ENCODE results near the gene KCTD20. TPM values are rescaled to one million over a fixed set of nuclear protein-coding genes. Genes with fewer than 3 reads are reported as not detected.
"Not testable (repeated sequence)": the region's sequence is repeated elsewhere in the genome, so short reads cannot be mapped to it uniquely, and the experiment has no call there.

The KCTD20 gene
- total RNA-seq, 2 experiments from 2014 or later: 30.5 to 32.8 TPM

- Mint-ChIP-seq H3K4me3 (no peak overlapping the region), H3K4me1 (ENCODE audit: low read depth) (peaks cover 15% of the 10 kb centered on the region), H3K36me3 (ENCODE audit: low read depth) (no peaks in the 10 kb centered on the region), H3K9me3 (no peaks in the 10 kb centered on the region), H3K27me3 (ENCODE audit: low read depth) (no peaks in the 10 kb centered on the region), H3K27ac (no peak overlapping the region)
- CTCF ChIA-PET: no interaction called here
- no peak for DNase-seq
- intact Hi-C loops (cut with micrococcal nuclease): no loop called here
Measured at GRCh38 chr6:36426622-36427021, 16.2 kb upstream of the KCTD20 start.

- intact Hi-C loops (cut with micrococcal nuclease): no loop called here
- Mint-ChIP-seq H3K27ac (no peak overlapping the region), H3K27me3 (ENCODE audit: low read depth) (no peaks in the 10 kb centered on the region)
Measured at GRCh38 chr6:36428911-36429310, 13.9 kb upstream of the KCTD20 start.

GRCh38 chr6:36430351-36430750 lies 12.4 kb upstream of the KCTD20 start:
- Mint-ChIP-seq H3K36me3 (ENCODE audit: low read depth) (no peaks in the 10 kb centered on the region), H3K27ac (no peak overlapping the region), H3K27me3 (ENCODE audit: low read depth) (no peaks in the 10 kb centered on the region), H3K9me3 (no peaks in the 10 kb centered on the region), H3K4me1 (ENCODE audit: low read depth) (peaks cover 4% of the 10 kb centered on the region), H3K4me3 (no peak overlapping the region)
- DNase-seq: no peak
- CTCF ChIA-PET: interaction anchor here (0.8 kb wide), 1 partner anchor 11 kb away, joined by 3 read pairs; no protein-coding TSS in a partner anchor
- intact Hi-C loops (cut with micrococcal nuclease): no loop called here

More at GRCh38 chr6:36428911-36429310, 13.9 kb upstream of the KCTD20 start:
- no peak for DNase-seq
- H3K4me1 Mint-ChIP-seq (ENCODE audit: low read depth): peaks cover 7% of the 10 kb centered on the region
- H3K36me3 Mint-ChIP-seq (ENCODE audit: low read depth): no peaks in the 10 kb centered on the region
- CTCF ChIA-PET: no interaction called here
- no peak overlapping the region for H3K4me3 Mint-ChIP-seq
- no peaks in the 10 kb centered on the region for H3K9me3 Mint-ChIP-seq

GRCh38 chr6:36431197-36431596 lies 11.6 kb upstream of the KCTD20 start:
- DNase-seq: no peak
- no peak overlapping the region for H3K4me3 Mint-ChIP-seq
- H3K4me1 Mint-ChIP-seq (ENCODE audit: low read depth): peaks cover 5% of the 10 kb centered on the region
- H3K27ac Mint-ChIP-seq: no peak overlapping the region
- no peaks in the 10 kb centered on the region for H3K27me3 Mint-ChIP-seq (ENCODE audit: low read depth)
- intact Hi-C loops (cut with micrococcal nuclease): no loop called here
- no peaks in the 10 kb centered on the region for H3K36me3 Mint-ChIP-seq (ENCODE audit: low read depth)
- no peaks in the 10 kb centered on the region for H3K9me3 Mint-ChIP-seq
- CTCF ChIA-PET: no interaction called here

- H3K4me3 Mint-ChIP-seq: no peak overlapping the region
- CTCF ChIA-PET: no interaction called here
- H3K27me3 Mint-ChIP-seq (ENCODE audit: low read depth): no peaks in the 10 kb centered on the region
- H3K4me1 Mint-ChIP-seq (ENCODE audit: low read depth): peaks cover 7% of the 10 kb centered on the region
- H3K27ac Mint-ChIP-seq: no peak overlapping the region
- intact Hi-C loops (cut with micrococcal nuclease): no loop called here
- no peaks in the 10 kb centered on the region for H3K36me3 Mint-ChIP-seq (ENCODE audit: low read depth)
- no peak for DNase-seq
- no peaks in the 10 kb centered on the region for H3K9me3 Mint-ChIP-seq
Measured at GRCh38 chr6:36432151-36432671, 10.6 kb upstream of the KCTD20 start.

GRCh38 chr6:36436466-36436865 lies 6.3 kb upstream of the KCTD20 start:
- CTCF ChIA-PET: no interaction called here
- no peaks in the 10 kb centered on the region for H3K27me3 Mint-ChIP-seq (ENCODE audit: low read depth)
- H3K36me3 Mint-ChIP-seq (ENCODE audit: low read depth): no peaks in the 10 kb centered on the region
- intact Hi-C loops (cut with micrococcal nuclease): no loop called here
- peaks cover 16% of the 10 kb centered on the region for H3K4me1 Mint-ChIP-seq (ENCODE audit: low read depth)
- no peaks in the 10 kb centered on the region for H3K9me3 Mint-ChIP-seq
- no peak overlapping the region for H3K4me3 Mint-ChIP-seq
- H3K27ac Mint-ChIP-seq: no peak overlapping the region
- no peak for DNase-seq

- Mint-ChIP-seq H3K4me3 (peak overlapping the region; percentile 57), H3K27ac (peak overlapping the region; percentile 98), H3K36me3 (ENCODE audit: low read depth) (peaks cover 5% of the 10 kb centered on the region), H3K9me3 (no peaks in the 10 kb centered on the region), H3K4me1 (ENCODE audit: low read depth) (peaks cover 38% of the 10 kb centered on the region), H3K27me3 (ENCODE audit: low read depth) (no peaks in the 10 kb centered on the region)
- intact Hi-C loops (cut with micrococcal nuclease): loop anchor here (1.0 to 5.0 kb wide), 7 partner anchors 18 to 724 kb away; partner anchors contain the start of genes MAPK13 and MAPK14
- peak; percentile 96 for DNase-seq
- CTCF ChIA-PET: interaction anchor here (0.9 to 1.1 kb wide), 2 partner anchors 9 to 12 kb away, joined by 3 to 6 read pairs; no protein-coding TSS in a partner anchor
Measured at GRCh38 chr6:36441307-36441894, 1.4 kb upstream of the KCTD20 start.

- peak overlapping the region; percentile 98 for H3K27ac Mint-ChIP-seq
- CTCF ChIA-PET: interaction anchor here (1.1 kb wide), 1 partner anchor 9 kb away, joined by 6 read pairs; no protein-coding TSS in a partner anchor
- peaks cover 5% of the 10 kb centered on the region for H3K36me3 Mint-ChIP-seq (ENCODE audit: low read depth)
- DNase-seq: no peak
- H3K4me1 Mint-ChIP-seq (ENCODE audit: low read depth): peaks cover 41% of the 10 kb centered on the region
- H3K9me3 Mint-ChIP-seq: no peaks in the 10 kb centered on the region
- intact Hi-C loops (cut with micrococcal nuclease): loop anchor here (1.0 to 5.0 kb wide), 5 partner anchors 105 to 725 kb away; partner anchors contain the start of genes MAPK13, MAPK14, SRSF3 and STK38
- H3K4me3 Mint-ChIP-seq: peak overlapping the region; percentile 87
- H3K27me3 Mint-ChIP-seq (ENCODE audit: low read depth): no peaks in the 10 kb centered on the region
Measured at GRCh38 chr6:36442103-36442670, 613 bp upstream of the KCTD20 start.

- CTCF ChIA-PET: interaction anchor here (0.7 to 1.5 kb wide), 2 partner anchors 20 to 149 kb away, joined by 3 read pairs; no protein-coding TSS in a partner anchor
- peak; percentile 40 for DNase-seq
- Mint-ChIP-seq H3K27me3 (ENCODE audit: low read depth) (no peaks in the 10 kb centered on the region), H3K4me3 (peak overlapping the region; percentile 87), H3K9me3 (peaks cover 2% of the 10 kb centered on the region), H3K36me3 (ENCODE audit: low read depth) (peaks cover 11% of the 10 kb centered on the region), H3K4me1 (ENCODE audit: low read depth) (peaks cover 41% of the 10 kb centered on the region), H3K27ac (peak overlapping the region; percentile 87)
- intact Hi-C loops (cut with micrococcal nuclease): loop anchor here (2.0 to 5.0 kb wide), 4 partner anchors 103 to 726 kb away; partner anchors contain the start of genes MAPK13, MAPK14 and STK38
Measured at GRCh38 chr6:36443471-36444428, 950 bp downstream of the KCTD20 start.

GRCh38 chr6:36444470-36444869 lies 1.7 kb downstream of the KCTD20 start:
- Mint-ChIP-seq H3K27me3 (ENCODE audit: low read depth) (no peaks in the 10 kb centered on the region), H3K36me3 (ENCODE audit: low read depth) (peaks cover 18% of the 10 kb centered on the region), H3K4me1 (ENCODE audit: low read depth) (peaks cover 48% of the 10 kb centered on the region), H3K9me3 (peaks cover 6% of the 10 kb centered on the region), H3K4me3 (peak overlapping the region; percentile 87), H3K27ac (peak overlapping the region; percentile 87)
- no peak for DNase-seq
- intact Hi-C loops (cut with micrococcal nuclease): loop anchor here (5.0 kb wide), 3 partner anchors 312 to 727 kb away; partner anchors contain the start of genes MAPK13 and MAPK14
- CTCF ChIA-PET: no interaction called here

GRCh38 chr6:36445621-36446020 lies 2.8 kb downstream of the KCTD20 start:
- intact Hi-C loops (cut with micrococcal nuclease): no loop called here
- Mint-ChIP-seq H3K4me3 (no peak overlapping the region), H3K9me3 (peaks cover 6% of the 10 kb centered on the region), H3K4me1 (ENCODE audit: low read depth) (peaks cover 55% of the 10 kb centered on the region), H3K27ac (peak overlapping the region; percentile 11), H3K27me3 (ENCODE audit: low read depth) (no peaks in the 10 kb centered on the region), H3K36me3 (ENCODE audit: low read depth) (peaks cover 19% of the 10 kb centered on the region)
- DNase-seq: no peak
- CTCF ChIA-PET: interaction anchor here (0.6 to 0.8 kb wide), 3 partner anchors 33 to 103 kb away, joined by 3 read pairs; no protein-coding TSS in a partner anchor

GRCh38 chr6:36449173-36449572 lies 6.4 kb downstream of the KCTD20 start:
- Mint-ChIP-seq H3K4me1 (ENCODE audit: low read depth) (peaks cover 38% of the 10 kb centered on the region), H3K36me3 (ENCODE audit: low read depth) (peaks cover 23% of the 10 kb centered on the region)
- H3K9me3 Mint-ChIP-seq; H3K27me3 Mint-ChIP-seq (ENCODE audit: low read depth); H3K4me3 Mint-ChIP-seq; DNase-seq; intact Hi-C loops (cut with micrococcal nuclease); H3K27ac Mint-ChIP-seq; CTCF ChIA-PET: not testable (repeated sequence)

All from activated naive CD4-positive, alpha-beta T cell treated with anti-CD3 and anti-CD28 coated beads for 36 hours (primary cell).